ENCODE results near the gene MRPS35.

The MRPS35 gene

DNA sequence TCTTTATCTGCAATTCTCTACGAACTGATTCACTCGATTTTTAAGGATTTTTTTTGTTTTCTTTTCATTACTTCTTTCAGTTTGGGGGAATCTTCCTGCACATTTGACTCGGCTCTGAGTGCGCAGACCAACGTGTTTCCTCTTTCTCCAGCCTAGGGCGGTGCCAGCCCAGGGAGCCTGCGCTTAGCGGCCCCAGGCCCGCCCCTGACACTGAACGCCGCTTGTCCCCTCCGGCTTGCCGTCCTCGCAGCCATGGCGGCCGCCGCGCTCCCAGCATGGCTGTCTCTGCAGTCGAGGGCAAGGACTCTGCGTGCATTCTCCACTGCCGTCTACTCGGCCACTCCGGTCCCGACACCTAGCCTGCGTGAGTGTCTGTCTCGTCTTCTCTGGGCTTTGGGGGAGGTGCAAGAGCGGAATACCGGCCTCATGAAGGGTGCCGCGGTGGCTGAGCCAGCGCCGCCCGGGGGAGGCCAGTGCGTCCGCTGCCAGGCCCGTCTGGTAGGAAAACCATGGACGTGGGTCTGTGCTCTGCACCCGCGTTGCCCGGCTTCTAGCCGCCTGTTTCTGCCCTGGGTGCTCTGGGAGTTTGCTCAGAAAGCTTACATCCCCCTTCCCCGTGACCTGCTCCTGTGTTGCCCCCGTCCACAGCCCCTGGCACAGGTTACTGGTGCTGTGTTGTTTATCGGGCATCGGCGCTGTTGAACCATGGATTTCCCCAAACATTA is at the start of gene MRPS35:
Gene MRPS35, plus strand, starts transcription at position 241 of the 725 bp plus-strand sequence. Its CDS starts 12 bp downstream, at position 253.
- peak; percentile 79 to 86 (median 84) for DNase-seq (ENCODE audit: low read depth in 3 of 3)

- no peak for DNase-seq (ENCODE audit: low read depth in 3 of 3)
Measured at GRCh38 chr12:27665704-27666103, 44.9 kb upstream of the MRPS35 start.

GRCh38 chr12:27666510-27666909 is 44.1 kb upstream of the MRPS35 start:
- no peak for DNase-seq (ENCODE audit: low read depth in 3 of 3)

DNA sequence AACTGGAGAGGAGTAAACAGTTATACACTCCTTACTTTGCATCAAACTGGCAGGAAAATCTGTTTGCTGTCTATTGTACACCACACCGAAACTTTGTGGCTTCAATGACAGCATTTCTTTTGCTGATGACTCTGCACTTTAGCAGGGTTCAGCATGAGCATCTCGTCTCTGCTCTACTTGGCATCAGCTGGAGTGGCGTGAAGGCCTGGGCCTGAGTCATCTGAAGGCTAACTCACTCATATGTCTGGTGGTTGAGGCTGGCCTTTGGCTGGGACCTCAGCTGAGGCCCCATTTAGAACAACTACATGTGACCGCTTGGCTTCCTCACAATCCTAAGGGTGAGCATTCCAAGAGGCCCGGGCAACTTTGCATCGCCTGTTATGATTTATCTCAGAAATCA is 43.1 kb upstream of the MRPS35 start:
- DNase-seq (ENCODE audit: low read depth in 3 of 3), result no peak

GRCh38 chr12:27672051-27672450 is 38.6 kb upstream of the MRPS35 start:
- no peak for DNase-seq (ENCODE audit: low read depth in 3 of 3)

GRCh38 chr12:27672643-27673042 is 38.0 kb upstream of the MRPS35 start:
- DNase-seq (ENCODE audit: low read depth in 3 of 3), result no peak

DNA sequence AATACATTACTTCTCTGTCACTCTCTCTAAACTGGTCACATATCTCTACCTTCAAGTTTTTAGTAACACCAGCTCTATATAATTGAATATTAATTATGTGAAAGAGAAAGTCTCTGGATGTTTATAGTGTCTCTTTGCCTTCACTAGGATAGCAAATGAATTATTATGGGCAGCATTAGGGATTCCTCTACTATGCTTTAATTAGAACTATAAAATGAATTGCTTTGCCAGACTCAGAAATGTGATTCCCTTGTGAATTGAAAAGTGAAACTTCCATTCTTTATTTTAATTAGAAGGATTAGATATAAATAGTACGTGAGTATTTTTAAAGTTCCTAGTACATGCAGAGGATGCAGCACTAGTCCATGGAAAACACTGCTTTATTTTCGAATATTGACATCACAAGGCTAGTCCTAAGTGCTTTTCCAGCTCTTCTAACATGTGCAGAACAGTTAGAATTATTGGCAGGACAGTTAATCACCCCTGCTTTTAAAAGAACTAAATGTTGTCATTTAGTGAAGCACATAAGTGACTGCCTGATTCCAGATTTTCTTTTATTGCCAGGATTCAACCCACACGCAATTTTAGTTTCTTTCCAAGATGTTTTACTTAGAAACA is 37.4 kb upstream of the MRPS35 start:
- no peak for DNase-seq (ENCODE audit: low read depth in 3 of 3)

GRCh38 chr12:27674989-27675388 is 35.6 kb upstream of the MRPS35 start:
- DNase-seq (ENCODE audit: low read depth in 3 of 3), result no peak

- no peak for DNase-seq (ENCODE audit: low read depth in 3 of 3)
Measured at GRCh38 chr12:27680619-27681018, 30.0 kb upstream of the MRPS35 start.

DNA sequence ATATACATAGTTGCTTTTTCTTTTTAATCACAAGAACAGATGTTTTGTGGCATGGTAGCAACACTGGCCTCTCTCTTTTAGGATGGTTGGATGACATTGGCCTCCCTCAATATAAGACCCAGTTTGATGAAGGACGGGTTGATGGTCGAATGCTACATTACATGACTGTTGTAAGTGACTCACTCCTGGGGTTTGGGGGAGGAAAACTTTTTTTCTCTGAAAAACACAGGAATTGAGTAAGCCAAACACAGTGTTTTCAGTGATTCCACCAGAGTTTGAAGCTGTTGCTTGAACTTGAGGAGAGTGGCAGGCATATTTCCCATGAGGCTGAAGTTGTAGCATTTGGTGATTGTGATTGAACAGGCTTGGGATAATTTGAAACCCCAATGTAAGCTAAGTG is 28.1 kb upstream of the MRPS35 start:
- DNase-seq (ENCODE audit: low read depth in 3 of 3), result no peak

DNA sequence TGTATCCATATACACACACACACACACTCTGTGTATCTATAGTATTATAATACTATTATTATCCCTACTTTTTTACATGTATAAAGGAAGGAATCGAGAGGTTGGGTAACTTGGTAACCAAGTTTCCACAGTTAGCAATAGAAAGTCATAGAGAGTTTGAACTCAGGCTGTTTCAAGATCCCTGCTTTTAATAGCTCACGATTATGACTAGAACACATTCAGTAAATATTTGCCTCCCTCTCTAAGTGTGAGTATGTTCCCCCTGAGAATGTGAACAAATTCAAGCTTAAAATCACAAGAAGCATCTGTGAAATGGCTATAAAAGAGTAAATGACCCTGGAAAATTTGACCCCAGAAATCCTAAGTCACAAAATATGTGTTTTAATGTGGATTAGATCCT is 25.4 kb upstream of the MRPS35 start:
- DNase-seq (ENCODE audit: low read depth in 3 of 3), result no peak

- DNase-seq (ENCODE audit: low read depth in 3 of 3), result no peak
Measured at GRCh38 chr12:27686147-27686546, 24.5 kb upstream of the MRPS35 start.

GRCh38 chr12:27688671-27689070 is 22.0 kb upstream of the MRPS35 start:
- no peak for DNase-seq (ENCODE audit: low read depth in 3 of 3)

DNA sequence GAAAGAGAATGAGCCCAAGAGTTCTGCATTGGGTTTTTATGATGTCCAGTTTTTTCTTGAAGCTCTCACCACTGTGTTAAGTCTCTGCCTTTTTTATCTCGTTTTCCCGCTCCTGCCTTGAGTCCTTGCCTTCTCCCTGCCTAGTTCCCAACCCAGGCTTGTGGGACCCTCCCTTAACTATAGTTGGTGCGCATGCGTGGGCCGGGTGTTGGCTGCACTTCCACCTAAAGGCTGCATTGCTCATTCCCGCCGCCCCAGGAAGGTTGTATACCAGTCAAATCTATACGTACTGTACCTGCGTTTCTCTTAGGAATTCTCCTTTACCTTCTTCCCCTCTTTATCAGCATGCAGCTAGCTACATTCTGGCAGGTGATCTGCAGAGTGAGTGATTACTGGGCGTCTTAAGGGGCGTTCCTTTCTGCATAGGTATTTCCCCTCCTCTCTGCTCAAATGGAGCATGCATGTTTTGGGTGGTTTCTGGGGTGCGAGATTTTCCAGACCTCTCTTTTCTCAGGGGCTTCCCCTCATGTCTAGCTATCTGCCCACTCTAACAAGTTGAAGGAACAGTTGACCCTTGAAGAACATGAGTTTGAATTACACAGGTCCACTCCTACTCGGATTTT is 21.0 kb upstream of the MRPS35 start:
- DNase-seq (ENCODE audit: low read depth in 3 of 3), result no peak

- no peak for DNase-seq (ENCODE audit: low read depth in 3 of 3)
Measured at GRCh38 chr12:27693403-27693802, 17.2 kb upstream of the MRPS35 start.

DNA sequence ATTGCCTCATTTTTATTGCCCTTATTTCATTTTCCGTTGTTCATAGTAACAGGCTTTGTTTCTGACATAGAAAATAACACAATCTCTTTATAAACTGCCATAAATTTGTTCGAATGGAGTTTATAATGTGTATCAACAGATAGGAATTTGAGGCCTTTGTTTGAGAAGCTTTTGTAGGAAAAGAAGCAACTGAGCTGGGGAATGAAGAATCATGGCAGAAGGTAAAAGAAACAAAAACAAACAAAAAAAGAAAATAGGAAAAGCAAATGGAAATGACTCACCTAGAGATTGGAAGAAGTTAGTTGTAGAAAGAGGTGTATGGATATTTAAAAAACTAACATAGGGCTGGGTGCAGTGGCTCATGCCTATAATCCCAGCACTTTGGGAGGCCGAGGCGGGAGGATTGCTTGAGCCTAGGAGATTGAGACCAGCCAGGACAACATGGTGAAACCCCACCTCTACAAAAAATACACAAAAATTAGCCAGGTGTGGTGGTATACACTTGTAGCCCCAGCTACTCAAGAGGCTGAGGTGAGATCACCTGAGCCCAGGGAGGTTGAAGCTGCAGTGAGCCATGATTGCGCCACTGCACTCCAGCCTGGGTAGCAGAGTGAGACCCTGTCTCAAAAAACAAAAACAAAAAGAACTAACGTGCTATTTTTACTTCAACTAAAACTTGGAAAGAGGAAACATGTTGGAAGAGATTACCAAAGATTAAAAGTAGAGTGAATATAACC is 14.9 kb upstream of the MRPS35 start:
- DNase-seq (ENCODE audit: low read depth in 3 of 3), result no peak

DNA sequence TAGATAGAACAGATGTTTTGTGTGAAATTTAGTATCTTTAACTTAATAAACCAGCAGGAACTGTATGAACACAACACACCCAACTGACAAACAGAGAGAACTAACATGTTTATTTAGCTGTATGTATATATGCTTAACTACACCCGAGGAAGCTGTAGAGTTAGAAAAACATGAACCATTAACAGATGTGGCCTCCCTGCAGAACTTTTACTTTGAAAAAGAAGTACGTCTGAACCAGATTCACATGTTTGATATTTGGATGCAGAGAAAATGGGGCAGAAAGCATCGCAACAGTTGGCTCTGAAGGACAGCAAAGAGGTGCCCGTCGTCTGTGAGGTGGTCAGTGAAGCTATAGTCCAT is 14.4 kb upstream of the MRPS35 start, which contains the start of gene REP15:
Gene REP15, plus strand, starts transcription at position 155 of the 360 bp plus-strand sequence. Its CDS starts 116 bp downstream, at position 271.
- DNase-seq (ENCODE audit: low read depth in 3 of 3), result no peak

GRCh38 chr12:27696864-27697564 is 13.6 kb upstream of the MRPS35 start:
- no peak for DNase-seq (ENCODE audit: low read depth in 3 of 3)

DNA sequence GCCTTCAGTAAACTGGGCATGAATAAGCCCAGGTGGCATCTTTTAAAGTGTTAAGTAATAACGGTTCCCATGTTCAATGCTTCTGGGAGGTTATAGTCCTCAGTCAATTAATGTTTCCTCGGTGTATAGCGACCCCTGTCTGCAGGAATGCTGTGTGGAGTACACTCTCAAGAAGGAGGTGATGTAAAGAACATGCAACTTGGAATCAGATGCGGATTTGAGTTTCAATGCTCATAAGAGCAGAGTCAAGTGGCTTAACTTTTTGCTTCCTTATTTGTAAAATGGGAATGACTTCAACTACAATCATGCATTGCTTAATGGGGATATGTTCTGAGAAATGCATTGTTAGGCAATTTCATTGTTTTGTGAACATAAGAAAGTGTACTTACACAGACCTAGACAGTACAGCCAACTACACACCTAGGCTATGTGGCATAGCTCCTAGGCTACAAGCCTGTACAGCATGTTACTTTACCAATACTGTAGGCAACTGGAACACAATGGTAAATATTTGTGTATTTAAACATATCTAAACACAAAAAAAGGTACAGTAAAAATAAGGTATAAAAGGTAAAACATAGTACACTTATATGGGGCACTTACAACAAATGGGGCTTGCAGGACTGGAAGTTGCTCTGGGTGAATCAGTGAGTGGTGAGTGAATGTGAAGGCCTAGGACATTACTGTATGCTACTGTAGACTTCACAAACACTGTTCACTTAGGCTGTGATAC is 6.7 kb upstream of the MRPS35 start:
- DNase-seq (ENCODE audit: low read depth in 3 of 3), result peak; percentile 48 to 65 (median 63)

DNA sequence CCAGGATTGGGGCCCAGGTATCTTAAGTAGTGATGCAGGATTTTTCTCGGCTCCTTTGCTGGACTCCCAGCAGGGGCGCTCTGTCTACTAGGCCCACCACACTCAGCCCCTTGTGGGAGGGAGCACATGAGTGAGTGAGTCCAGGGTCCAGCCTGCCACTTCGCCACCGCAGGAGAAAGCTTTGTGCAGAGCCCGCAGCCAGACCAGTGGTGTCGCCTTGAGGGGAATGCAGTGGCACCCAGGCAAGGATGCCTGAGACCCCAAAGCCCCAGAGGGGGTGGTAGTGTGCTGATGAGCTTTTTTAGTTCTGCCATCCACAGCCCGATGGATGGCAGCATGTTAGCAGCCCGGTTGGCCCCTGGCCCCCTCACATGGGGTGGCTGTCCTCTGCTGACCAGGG is 5.4 kb upstream of the MRPS35 start:
- DNase-seq (ENCODE audit: low read depth in 3 of 3), result no peak

GRCh38 chr12:27707216-27707615 is 3.4 kb upstream of the MRPS35 start:
- no peak for DNase-seq (ENCODE audit: low read depth in 3 of 3)

Measured in stimulated activated CD4-positive, alpha-beta T cell treated with anti-CD3 and anti-CD28 coated beads, TNF-alpha, amount 100 ng/mL, for 48 hours (primary cell).